ENCODE data around the gene GRIK1.

DNA sequence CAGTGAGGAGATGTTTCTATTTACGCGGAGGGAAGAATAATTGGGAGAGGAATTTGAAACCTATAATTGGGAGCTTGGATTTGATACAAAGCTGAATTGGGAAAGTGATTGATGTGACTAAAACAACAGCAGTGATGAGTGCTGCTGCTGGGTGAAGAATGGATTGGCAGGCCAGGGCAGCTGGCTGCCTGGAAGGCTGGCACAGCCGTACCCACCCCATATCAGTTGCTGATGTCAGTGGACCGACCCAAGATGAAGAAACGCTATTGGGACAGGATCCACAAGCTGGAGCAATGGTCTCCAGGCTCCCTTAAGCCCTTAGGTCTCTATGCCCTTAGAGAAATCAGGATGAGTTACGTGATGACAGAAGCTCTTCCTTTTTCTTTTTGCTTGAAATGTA lies 47.4 kb downstream of the GRIK1 start:
- TF ChIP-seq, protein P1, sequence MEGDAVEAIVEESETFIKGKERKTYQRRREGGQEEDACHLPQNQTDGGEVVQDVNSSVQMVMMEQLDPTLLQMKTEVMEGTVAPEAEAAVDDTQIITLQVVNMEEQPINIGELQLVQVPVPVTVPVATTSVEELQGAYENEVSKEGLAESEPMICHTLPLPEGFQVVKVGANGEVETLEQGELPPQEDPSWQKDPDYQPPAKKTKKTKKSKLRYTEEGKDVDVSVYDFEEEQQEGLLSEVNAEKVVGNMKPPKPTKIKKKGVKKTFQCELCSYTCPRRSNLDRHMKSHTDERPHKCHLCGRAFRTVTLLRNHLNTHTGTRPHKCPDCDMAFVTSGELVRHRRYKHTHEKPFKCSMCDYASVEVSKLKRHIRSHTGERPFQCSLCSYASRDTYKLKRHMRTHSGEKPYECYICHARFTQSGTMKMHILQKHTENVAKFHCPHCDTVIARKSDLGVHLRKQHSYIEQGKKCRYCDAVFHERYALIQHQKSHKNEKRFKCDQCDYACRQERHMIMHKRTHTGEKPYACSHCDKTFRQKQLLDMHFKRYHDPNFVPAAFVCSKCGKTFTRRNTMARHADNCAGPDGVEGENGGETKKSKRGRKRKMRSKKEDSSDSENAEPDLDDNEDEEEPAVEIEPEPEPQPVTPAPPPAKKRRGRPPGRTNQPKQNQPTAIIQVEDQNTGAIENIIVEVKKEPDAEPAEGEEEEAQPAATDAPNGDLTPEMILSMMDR (IDR thresholded peaks at IDR 0.05; ENCODE audit: low read depth, low read length, poor library complexity, severe bottlenecking), result no peak
- TF ChIP-seq EZH2phosphoT487 (IDR thresholded peaks at IDR 0.05; ENCODE audit: borderline replicate concordance, low read length), result no peak

Measured in DOHH2 (cell line).